ENCODE measurements around the gene TIGD3.

Gene TIGD3

DNA sequence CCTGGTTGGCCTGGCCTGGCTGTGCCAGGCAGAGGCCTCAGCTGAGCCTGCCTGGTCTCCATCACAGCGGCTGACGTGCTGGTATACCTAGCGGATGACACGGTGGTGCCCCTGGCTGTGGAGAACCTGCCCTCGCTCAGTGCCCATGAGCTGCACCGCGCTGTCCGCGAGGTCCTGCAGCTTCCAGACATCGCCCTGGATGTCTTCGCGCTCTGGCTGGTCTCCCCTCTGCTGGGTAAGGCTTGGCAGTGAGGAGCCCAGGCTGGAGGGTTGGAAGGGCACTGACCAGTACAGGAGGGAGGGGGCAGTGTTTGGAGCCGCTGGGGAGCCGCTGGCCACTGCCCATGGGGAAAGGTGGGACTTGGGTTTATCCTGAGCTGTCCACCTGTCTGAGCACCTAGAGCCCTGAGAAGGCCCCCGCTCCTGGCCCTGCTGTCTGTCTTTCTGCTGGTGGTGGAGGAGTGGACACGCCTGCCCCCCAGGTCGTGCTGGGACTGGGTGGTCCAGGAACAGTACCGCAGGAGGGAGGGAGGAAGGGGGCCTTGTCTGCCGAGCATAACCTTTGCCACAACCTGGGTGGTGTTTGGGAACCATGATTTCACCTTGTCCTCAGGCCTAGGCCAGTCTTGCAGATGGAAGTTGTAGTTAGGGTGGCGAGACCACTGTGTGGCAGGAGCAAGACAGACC lies 34.9 kb downstream of the TIGD3 start:
- DNase-seq (ENCODE audit: low read depth): no peak
- TF ChIP-seq, protein P1, sequence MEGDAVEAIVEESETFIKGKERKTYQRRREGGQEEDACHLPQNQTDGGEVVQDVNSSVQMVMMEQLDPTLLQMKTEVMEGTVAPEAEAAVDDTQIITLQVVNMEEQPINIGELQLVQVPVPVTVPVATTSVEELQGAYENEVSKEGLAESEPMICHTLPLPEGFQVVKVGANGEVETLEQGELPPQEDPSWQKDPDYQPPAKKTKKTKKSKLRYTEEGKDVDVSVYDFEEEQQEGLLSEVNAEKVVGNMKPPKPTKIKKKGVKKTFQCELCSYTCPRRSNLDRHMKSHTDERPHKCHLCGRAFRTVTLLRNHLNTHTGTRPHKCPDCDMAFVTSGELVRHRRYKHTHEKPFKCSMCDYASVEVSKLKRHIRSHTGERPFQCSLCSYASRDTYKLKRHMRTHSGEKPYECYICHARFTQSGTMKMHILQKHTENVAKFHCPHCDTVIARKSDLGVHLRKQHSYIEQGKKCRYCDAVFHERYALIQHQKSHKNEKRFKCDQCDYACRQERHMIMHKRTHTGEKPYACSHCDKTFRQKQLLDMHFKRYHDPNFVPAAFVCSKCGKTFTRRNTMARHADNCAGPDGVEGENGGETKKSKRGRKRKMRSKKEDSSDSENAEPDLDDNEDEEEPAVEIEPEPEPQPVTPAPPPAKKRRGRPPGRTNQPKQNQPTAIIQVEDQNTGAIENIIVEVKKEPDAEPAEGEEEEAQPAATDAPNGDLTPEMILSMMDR (IDR thresholded peaks at IDR 0.05; ENCODE audit: control insufficient read depth, extremely low read depth, insufficient read depth): no peak
- no peak overlapping the region for H3K4me3 ChIP-seq (ENCODE audit: low read depth, low read length)

- no peak overlapping the region for H3K4me3 ChIP-seq (ENCODE audit: low read depth, low read length)
- TF ChIP-seq, protein P1 (IDR thresholded peaks at IDR 0.05; ENCODE audit: control insufficient read depth, extremely low read depth, insufficient read depth): no peak
These were observed 35.8 kb downstream of the TIGD3 start for GRCh38 chr11:65390099-65390941.

DNA sequence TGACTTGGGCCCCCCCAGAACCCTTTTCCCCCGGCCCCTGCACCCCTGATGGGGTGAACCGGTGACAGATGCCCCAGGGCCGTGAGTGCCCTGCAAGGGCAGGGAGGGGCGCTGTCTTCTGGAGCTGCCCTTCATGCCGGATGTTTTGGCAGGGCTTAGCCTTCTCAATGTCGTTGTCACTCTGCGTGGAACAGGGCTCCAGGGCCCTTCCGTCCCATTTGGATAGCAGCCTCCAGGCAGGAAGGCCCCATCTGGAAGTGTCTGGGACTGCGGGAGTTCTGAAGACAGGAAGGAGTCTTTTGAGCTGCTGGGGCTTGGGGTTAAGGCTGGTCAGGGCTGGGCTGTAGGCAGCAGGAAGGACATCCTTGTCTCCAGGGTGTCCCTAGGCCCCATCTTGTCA lies 36.4 kb downstream of the TIGD3 start:
- TF ChIP-seq, protein P1 (IDR thresholded peaks at IDR 0.05; ENCODE audit: control insufficient read depth, extremely low read depth, insufficient read depth): no peak
- DNase-seq (ENCODE audit: low read depth): no peak
- no peak overlapping the region for H3K4me3 ChIP-seq (ENCODE audit: low read depth, low read length)

More at GRCh38 chr11:65390099-65390941, 35.8 kb downstream of the TIGD3 start:
- no peak for DNase-seq (ENCODE audit: low read depth)

GRCh38 chr11:65392186-65392829 lies 37.8 kb downstream of the TIGD3 start:
- TF ChIP-seq, protein P1 (IDR thresholded peaks at IDR 0.05; ENCODE audit: control insufficient read depth, extremely low read depth, insufficient read depth): no peak
- no peak for DNase-seq (ENCODE audit: low read depth)

GRCh38 chr11:65392899-65393298 lies 38.3 kb downstream of the TIGD3 start:
- TF ChIP-seq, protein P1 (IDR thresholded peaks at IDR 0.05; ENCODE audit: control insufficient read depth, extremely low read depth, insufficient read depth): no peak
- DNase-seq (ENCODE audit: low read depth): no peak
- H3K4me3 ChIP-seq (ENCODE audit: low read depth, low read length): no peak overlapping the region

More at GRCh38 chr11:65392186-65392829, 37.8 kb downstream of the TIGD3 start:
- no peak overlapping the region for H3K4me3 ChIP-seq (ENCODE audit: low read depth, low read length)

DNA sequence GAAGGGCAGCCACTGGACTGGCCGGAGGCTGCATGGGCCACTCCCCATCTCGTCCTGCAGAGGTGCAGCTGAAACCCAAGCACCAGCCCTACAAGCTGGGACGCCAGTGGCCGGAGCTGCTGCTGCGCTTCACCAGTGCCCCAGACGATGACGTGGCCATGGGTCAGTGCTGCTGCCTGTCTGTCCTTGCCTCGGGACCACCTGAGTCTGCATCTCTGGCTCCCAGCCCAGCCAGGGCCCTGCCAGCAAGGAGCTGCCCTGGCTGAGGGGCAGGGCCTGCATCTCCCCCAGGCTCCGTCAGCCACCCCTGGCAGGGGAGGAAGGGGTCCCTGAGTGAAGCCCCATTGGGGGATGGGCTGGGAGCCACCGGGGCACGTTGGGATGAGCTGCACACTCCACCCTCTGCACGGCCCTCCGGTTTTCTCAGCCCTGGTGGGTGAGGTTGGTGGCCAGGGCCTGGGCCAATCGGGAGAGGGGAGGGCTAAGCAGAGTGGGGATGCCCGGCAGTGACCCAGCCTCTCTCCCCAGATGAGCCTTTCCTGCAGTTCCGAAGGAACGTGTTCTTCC lies 39.0 kb downstream of the TIGD3 start:
- DNase-seq (ENCODE audit: low read depth): no peak
- TF ChIP-seq, protein P1 (IDR thresholded peaks at IDR 0.05; ENCODE audit: control insufficient read depth, extremely low read depth, insufficient read depth): no peak
- no peak overlapping the region for H3K4me3 ChIP-seq (ENCODE audit: low read depth, low read length)

All from LNCaP clone FGC (cell line).